ENCODE measurements around the gene SPON2. TPM values are rescaled to one million over a fixed set of nuclear protein-coding genes. Genes with fewer than 3 reads are reported as not detected.

The SPON2 gene
- total RNA-seq, 2 experiments from 2014 or later = 12.8 to 15.7 TPM

DNA sequence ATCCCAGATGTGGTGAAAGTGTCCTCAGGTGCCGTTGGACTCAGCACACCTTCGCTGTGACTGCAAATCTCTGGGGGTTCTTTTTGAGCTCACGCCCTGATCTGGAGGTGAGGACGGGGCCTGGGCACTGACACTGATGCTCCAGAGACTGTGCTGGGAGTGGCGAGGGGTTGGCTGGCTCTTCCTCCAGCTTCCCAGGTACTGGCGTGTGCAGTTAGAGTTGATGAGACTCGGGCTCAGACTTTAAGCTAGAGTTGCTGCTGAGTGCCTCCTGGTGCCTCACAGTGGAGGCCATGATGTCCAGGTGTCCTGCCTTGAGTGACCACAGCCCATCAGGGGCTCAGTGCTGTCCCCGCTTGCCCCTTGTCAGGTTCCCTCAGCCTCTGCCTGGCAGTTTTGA lies 16.3 kb downstream of the SPON2 start:
- TF ChIP-seq, protein P1, sequence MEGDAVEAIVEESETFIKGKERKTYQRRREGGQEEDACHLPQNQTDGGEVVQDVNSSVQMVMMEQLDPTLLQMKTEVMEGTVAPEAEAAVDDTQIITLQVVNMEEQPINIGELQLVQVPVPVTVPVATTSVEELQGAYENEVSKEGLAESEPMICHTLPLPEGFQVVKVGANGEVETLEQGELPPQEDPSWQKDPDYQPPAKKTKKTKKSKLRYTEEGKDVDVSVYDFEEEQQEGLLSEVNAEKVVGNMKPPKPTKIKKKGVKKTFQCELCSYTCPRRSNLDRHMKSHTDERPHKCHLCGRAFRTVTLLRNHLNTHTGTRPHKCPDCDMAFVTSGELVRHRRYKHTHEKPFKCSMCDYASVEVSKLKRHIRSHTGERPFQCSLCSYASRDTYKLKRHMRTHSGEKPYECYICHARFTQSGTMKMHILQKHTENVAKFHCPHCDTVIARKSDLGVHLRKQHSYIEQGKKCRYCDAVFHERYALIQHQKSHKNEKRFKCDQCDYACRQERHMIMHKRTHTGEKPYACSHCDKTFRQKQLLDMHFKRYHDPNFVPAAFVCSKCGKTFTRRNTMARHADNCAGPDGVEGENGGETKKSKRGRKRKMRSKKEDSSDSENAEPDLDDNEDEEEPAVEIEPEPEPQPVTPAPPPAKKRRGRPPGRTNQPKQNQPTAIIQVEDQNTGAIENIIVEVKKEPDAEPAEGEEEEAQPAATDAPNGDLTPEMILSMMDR (IDR thresholded peaks at IDR 0.05) = no peak
- intact Hi-C loops (cut with DNase I, micrococcal nuclease) = no loop called here
- ChIA-PET POLR2A (no interaction called here), CTCF (no interaction called here)
- DNase-seq (no peak), ATAC-seq (ENCODE audit: poor library complexity) (no peak)
- Mint-ChIP-seq H3K9me3 (no peaks in the 10 kb centered on the region), H3K4me1 (ENCODE audit: low read depth) (no peaks in the 10 kb centered on the region), H3K27me3 (peaks cover 24% of the 10 kb centered on the region), H3K36me3 (ENCODE audit: low read depth) (no peaks in the 10 kb centered on the region), H3K27ac (no peak overlapping the region), H3K4me3 (no peak overlapping the region)
- H3K27ac ChIP-seq (ENCODE audit: low read depth in 1 of 2, low read length in 2 of 2) = no peak overlapping the region
- no peaks in the 10 kb centered on the region for H3K36me3 ChIP-seq (ENCODE audit: insufficient read depth, low read length)
- H3K27me3 ChIP-seq (ENCODE audit: control insufficient read depth in 1 of 2, insufficient read depth in 2 of 2, low read length in 2 of 2) = no peaks in the 10 kb centered on the region
- H3K4me1 ChIP-seq (ENCODE audit: insufficient read depth, low read length) = no peaks in the 10 kb centered on the region
- peaks cover 6 to 9% of the 10 kb centered on the region in 2 experiments for H3K9me3 ChIP-seq (ENCODE audit: control insufficient read depth in 1 of 2, insufficient read depth in 1 of 2, low read length in 2 of 2)
- H3K4me3 ChIP-seq (ENCODE audit: low read length) = no peak overlapping the region

DNA sequence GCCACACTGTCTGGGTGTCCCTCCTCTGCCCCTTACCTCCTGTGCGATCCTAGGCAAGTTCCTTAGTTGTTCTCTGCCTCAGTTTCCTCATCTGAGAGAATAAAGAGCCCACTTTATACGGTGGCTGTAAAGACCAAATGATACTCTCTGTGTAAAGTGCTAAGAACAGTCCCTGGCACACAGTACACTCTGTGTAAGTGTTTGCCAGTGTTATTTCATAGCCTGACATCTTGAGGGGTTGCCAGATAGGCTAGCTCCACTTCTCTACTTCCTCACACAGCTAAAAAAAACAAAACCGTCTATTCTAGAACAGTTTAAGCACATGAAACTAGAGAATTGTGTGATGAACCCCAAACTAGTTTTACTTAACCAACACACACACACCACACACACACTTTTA lies 17.1 kb downstream of the SPON2 start:
- TF ChIP-seq, protein P1 (IDR thresholded peaks at IDR 0.05) = no peak
- Mint-ChIP-seq H3K27ac (no peak overlapping the region), H3K4me1 (ENCODE audit: low read depth) (no peaks in the 10 kb centered on the region), H3K4me3 (no peak overlapping the region), H3K9me3 (no peaks in the 10 kb centered on the region), H3K36me3 (ENCODE audit: low read depth) (no peaks in the 10 kb centered on the region), H3K27me3 (peaks cover 24% of the 10 kb centered on the region)
- no peaks in the 10 kb centered on the region for H3K27me3 ChIP-seq (ENCODE audit: control insufficient read depth in 1 of 2, insufficient read depth in 2 of 2, low read length in 2 of 2)
- ATAC-seq (ENCODE audit: poor library complexity) (no peak), DNase-seq (no peak)
- no peaks in the 10 kb centered on the region for H3K36me3 ChIP-seq (ENCODE audit: insufficient read depth, low read length)
- no peak overlapping the region for H3K4me3 ChIP-seq (ENCODE audit: low read length)
- POLR2A ChIA-PET = no interaction called here
- H3K4me1 ChIP-seq (ENCODE audit: insufficient read depth, low read length) = no peaks in the 10 kb centered on the region
- H3K9me3 ChIP-seq (ENCODE audit: control insufficient read depth in 1 of 2, insufficient read depth in 1 of 2, low read length in 2 of 2) = peaks cover 6 to 17% of the 10 kb centered on the region in 2 experiments
- intact Hi-C loops (cut with DNase I, micrococcal nuclease) = no loop called here
- CTCF ChIA-PET = no interaction called here
- H3K27ac ChIP-seq (ENCODE audit: low read depth in 1 of 2, low read length in 2 of 2) = no peak overlapping the region

DNA sequence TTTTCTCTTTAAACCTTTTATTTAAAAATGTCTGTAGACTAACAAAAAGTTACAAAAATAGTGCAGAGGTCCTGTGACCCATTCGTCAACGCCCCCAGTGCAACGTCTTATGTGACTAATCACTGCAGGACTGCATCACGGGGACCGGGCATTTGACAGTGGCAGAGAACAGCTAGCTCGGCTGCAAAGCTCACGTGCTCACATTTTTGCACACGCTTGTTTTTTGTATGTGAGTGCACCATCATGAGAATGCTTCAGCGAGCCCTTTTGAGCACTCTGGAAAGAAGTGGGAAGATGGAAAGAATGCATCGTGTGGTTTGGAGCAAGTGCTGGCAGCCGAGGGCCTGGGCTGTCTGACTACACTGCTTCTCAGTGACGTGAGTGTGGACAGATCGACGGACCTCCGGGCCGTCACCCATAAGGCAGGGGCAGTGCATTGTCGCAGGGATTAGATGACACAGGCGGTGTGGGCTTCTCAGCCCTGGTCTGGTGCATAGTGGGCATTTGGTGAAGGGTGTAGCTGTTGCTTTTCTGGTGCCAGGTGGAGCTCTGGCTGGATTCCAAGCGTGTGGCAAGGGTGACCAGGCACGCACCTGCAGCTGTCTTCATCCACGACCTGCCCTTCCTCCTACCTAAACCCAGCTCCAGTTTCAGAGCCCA lies 17.7 kb downstream of the SPON2 start:
- H3K27me3 ChIP-seq (ENCODE audit: control insufficient read depth in 1 of 2, insufficient read depth in 2 of 2, low read length in 2 of 2) = no peaks in the 10 kb centered on the region
- H3K36me3 Mint-ChIP-seq (ENCODE audit: low read depth) = no peaks in the 10 kb centered on the region
- no peaks in the 10 kb centered on the region for H3K36me3 ChIP-seq (ENCODE audit: insufficient read depth, low read length)
- no peak overlapping the region for H3K27ac ChIP-seq (ENCODE audit: low read depth in 1 of 2, low read length in 2 of 2)
- no peak overlapping the region for H3K4me3 Mint-ChIP-seq
- no peaks in the 10 kb centered on the region for H3K4me1 Mint-ChIP-seq (ENCODE audit: low read depth)
- ChIA-PET POLR2A (no interaction called here), CTCF (no interaction called here)
- H3K27me3 Mint-ChIP-seq = peaks cover 24% of the 10 kb centered on the region
- no peaks in the 10 kb centered on the region for H3K9me3 Mint-ChIP-seq
- no peak for ATAC-seq (ENCODE audit: poor library complexity)
- H3K27ac Mint-ChIP-seq = no peak overlapping the region
- no peaks in the 10 kb centered on the region for H3K4me1 ChIP-seq (ENCODE audit: insufficient read depth, low read length)
- no peak for DNase-seq
- intact Hi-C loops (cut with DNase I, micrococcal nuclease) = no loop called here
- H3K9me3 ChIP-seq (ENCODE audit: control insufficient read depth in 1 of 2, insufficient read depth in 1 of 2, low read length in 2 of 2) = peaks cover 6 to 22% of the 10 kb centered on the region in 2 experiments
- TF ChIP-seq, protein P1 (IDR thresholded peaks at IDR 0.05) = no peak
- no peak overlapping the region for H3K4me3 ChIP-seq (ENCODE audit: low read length)

All from CD4-positive, alpha-beta T cell (primary cell).